ENCODE measurements around the gene NEDD4.
A peak's percentile ranks its signal among the peaks of the same experiment; 100 is the strongest.
"Not testable (repeated sequence)": the region's sequence is repeated elsewhere in the genome, so short reads cannot be mapped to it uniquely, and the experiment has no call there.

NEDD4 gene

DNA sequence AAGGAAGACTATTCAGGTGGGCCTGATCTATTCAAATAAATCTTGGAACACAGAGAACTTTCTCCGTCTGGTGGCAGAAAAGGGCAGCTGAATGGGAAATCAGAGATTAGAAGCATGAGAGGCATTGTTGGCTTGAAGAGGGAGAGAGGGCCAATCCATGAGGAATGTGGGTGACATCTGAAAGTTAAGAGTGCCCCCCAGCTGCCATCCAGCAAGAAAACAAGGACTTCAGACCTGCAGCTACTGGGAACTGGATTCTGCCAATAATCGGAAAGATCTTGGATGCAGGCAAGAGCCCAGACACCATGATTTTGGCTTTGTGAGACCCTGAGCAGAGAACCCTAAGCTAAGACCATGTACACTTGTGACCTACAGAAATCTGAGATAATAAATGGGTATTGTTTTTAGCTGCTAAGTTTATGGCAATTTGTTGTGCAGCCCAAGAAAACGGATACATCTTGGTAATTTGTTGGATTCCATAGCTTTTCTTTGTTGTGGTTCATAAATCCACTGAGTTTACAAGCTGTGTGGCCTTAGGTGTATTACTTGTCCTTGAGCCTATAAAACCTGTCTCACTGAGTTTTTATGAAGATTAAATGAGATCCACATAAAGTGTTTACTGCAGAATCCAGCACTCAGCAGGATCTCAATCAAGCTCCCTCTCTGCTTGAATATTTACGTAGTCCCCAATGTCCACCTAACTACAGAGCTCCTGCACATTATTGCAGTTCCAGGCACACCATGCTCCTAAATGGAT is 168.4 kb downstream of the NEDD4 start:
- no peak for DNase-seq (ENCODE audit: low spot score)

DNA sequence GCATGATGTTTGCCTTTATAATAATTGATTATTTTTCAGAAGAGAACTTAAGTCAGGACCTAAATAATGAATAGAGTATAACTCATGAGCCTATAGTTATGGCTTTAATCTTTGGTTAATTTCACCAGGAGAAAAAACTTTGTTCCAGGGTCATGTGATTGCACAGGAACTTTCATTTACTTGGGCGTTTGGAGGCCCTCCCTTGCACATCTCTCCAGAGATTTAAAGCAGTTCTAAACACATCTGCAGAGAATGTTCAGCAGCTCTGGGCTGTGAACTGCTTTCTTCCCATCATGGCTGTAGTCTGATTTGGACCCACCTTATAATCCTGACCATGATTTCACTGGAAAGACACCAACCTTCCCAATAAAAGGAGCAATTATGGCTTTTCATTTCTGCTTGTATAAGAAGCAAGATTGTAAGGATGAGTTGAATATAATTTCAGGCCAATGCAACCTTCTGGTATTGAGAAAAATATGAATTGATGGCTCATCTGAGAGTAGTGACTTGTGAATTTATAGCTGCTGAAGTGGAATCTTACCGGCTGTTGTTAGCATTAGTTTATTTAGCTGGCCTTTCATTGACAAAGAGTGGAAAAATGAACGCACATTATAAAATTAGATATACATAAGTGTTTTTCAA is 169.6 kb downstream of the NEDD4 start:
- no peak for DNase-seq (ENCODE audit: low spot score)

DNA sequence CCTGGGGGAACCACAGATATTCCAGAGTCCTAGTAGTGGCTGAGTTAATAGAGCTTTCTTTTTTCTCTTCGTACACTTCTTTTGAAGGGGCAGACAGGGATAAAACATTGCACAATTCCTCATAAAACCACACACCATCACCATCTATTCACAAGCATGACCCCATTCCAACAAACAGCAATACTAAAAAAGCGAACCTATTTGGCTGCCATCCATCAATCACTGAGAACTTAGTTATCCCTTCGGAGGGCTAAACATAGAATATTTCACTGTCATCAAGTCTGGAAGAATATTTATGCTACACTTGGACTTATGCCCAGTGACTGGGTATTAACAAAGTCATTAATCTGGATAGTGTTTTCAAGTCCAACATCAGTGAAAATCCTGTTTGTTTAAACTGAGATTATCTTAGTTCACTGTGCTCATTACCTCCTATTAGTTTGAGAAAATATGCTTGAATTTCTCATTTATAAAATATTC is 170.2 kb downstream of the NEDD4 start:
- DNase-seq (ENCODE audit: low spot score) = peak; percentile 33

DNA sequence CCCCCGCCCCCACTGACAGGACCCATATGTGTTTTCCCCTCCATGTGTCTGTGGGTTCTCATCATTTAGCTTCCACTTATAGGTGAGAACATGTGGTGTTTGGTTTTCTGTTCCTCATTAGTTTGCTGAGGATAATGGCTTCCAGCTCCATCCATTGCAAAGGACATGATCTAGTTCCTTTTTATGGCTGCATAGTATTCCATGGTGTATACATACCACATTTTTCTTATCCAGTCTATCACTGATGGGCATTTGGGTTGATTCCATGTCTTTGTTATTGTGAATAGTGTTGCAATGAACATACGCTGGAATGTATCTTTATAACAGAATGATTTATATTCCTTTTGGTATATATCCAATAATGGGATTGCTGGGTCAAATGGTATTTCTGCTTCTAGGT is 171.7 kb downstream of the NEDD4 start:
- DNase-seq (ENCODE audit: low spot score) = not testable (repeated sequence)

DNA sequence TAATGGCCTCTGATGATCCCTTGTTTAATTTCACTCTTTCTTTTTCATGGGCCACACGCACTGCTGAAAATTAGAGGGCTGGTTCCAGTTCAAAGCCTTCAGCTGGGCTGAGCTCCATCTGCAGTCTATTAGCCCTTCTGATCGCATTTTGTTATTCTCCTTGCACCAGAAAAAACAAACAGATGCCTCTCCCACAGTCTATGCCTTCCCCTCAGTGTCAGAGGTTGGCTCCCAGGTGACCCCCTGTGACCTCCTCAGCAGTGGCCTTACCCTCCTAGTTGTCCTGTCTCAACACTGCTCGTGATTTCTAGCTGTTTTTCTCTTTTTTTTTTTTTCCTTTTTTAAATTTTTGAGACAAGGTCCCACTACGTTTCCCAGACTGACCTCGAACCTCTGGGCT is 173.4 kb downstream of the NEDD4 start:
- no peak for DNase-seq (ENCODE audit: low spot score)

DNA sequence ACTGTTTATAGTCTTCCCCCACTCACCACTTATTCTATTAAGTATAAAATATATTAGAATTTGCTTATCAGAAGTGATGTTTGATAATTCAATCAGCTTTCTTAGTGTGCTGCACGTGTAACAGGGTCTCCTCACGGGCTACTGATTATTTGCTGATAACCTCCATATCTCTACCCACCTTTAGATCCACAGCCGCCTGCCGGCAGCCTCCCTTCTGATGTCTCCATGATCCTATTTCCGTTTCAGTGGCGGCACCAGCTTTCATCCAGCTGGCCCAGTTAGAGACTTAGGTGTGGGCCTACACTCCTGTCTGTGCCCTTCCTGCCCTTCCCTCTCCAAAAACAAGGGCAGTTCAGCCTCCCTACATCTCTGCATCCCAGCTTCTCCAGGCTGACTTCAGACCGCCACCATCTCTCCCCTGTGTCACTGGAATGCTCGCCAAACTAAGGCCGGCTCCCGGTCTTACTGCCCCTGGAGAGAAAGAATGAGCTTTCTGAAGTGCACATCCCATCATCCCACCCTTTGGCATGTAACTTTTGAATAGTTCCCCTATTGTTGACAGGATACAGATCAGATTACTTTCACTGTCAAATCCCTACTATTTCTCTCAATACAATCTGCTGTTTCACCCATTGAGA is 173.9 kb downstream of the NEDD4 start:
- no peak for DNase-seq (ENCODE audit: low spot score)

DNA sequence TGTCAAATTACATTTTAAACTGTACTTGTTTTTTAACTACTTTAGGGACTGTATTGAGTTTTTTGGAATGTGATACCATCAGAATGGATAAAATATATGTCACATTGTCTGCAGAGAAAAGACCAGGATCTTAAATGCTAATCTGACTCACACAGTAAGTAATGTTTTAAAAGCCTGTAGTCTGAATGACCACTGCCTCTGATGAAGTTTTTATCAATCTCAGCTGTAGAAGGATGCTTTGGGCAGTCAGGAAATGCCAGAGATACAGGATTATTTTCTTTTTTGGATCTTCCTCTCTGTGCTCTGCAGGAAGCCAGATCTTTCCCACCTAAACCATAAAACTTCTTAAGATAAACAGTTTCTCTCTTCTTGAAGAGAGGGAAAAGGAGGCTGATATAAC is 177.4 kb downstream of the NEDD4 start:
- DNase-seq (ENCODE audit: low spot score) = no peak

DNA sequence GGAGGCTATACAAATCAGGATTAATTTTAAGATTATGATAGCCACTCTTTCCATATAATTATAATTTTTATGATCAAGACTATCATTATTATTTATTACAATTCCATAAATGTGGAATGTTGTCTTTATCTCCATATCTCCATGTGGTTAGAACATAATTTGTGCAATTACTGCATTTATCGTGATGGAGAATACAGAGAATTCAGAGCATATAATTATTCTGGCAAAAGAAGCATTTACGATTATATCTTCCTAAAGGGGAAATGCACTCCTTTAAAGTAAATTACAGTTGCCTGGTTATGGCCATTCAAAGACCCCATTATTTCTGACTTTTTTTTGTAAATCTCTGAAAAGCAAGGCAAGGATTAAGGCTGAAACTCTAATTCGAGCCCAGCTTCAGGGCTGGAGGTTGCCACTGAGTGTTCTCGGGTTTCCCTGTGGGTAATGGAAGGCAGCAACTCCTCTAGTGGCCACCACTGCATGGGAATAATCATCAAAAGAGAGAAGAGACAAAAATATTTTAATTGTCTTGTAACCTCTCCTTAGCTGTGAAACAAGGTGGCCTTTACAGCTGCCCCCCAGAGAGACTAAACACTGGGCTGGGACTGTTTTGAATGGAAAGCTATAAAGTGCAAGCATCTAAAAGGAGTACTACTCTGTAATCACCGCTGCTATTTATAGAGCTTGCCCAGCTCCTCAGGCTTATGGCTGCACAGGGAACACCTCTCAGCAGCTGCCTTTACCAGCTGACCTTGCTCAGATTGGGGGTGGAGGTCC is 190.6 kb downstream of the NEDD4 start:
- DNase-seq (ENCODE audit: low spot score) = no peak

DNA sequence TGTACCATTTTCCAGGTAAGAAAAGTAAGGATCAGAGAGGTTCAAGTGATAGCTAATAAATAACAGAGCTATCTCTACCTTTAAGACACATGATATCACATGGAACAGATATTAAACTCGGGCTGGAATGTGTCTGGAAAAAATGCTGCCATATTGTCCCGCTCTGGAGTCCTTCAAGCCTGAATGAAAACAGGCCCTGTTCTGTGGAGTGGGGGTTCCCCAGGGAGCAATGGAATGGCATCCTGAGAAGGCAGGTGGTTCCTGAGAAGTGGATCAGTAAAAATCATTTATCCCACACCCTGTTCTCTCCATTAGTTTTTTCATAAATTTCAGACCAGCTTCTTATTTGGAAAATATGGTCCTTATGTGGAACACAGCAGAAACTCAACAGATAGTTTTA is 193.2 kb downstream of the NEDD4 start:
- no peak for DNase-seq (ENCODE audit: low spot score)

DNA sequence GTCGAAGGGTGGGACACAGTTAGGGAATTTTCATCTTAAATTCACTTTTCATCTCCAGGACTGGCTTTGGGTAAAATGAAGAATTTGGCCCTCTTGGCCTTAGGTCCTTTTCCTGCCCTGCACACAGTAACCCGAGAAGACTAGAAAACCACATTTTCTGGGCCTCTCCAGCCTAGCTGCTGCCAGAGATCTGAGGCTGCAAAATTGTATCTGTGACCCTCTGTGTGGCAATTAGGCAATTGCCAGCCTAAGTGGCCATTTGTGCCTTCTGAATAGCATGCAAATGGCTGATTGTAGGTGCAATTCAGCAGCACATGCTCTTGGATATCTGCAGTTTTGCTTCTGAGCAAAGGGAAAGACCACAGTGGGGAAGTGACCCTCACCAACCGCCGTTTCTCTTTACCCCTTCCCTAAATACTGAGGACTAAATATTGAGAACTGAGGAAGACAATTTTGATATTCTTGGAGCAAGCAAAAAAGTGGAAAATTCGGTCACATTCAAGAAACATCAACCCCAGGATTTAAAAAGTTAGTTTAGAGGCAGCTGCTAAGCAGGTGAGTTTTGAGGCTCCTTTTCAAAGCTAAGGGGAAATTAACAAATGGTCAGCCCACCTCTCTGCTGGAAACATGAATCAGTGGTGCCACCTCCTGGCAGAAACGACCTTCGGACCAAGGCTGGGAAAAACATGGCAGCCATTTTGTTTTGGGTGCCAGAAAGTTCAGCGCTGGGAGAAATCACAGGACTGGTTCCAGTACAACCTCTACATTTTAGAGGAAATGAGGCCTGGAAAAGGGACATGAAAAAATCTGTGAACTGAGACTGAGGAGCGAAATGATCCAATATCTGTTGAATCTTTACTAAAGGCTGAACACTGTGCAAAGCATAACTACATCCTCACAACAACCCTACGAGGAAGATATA is 193.9 kb downstream of the NEDD4 start:
- DNase-seq (ENCODE audit: low spot score) = peak; percentile 60

DNA sequence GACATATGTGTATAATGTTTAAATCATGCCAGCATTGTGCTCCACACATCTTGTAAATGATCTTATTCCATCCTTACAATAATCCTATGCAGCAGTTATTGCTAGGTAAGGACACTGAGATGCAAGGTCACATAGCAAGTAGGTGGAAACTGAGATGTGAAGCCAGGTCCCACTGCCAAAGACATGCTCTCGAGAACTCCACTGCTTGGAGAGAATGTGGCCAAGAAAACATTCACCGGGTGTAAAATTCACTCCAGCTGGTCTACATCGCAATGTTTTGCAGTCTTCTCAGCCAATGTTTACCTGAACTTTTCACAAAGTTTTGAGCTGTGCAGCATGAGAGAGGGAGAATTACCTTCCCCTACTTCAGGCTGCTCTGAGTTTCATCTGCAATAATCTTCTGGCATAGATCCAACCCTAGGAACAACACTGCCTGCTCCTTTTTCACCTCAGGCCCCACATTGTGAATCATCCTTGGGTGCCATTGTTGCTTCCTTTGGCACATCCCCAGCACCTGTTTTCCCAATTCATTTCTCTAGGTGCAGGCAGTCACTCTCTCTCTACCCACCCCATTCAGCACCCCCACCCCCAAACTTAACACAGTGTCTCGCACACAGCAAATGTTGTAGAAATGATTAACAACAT is 197.0 kb downstream of the NEDD4 start:
- DNase-seq (ENCODE audit: low spot score) = peak; percentile 65

DNA sequence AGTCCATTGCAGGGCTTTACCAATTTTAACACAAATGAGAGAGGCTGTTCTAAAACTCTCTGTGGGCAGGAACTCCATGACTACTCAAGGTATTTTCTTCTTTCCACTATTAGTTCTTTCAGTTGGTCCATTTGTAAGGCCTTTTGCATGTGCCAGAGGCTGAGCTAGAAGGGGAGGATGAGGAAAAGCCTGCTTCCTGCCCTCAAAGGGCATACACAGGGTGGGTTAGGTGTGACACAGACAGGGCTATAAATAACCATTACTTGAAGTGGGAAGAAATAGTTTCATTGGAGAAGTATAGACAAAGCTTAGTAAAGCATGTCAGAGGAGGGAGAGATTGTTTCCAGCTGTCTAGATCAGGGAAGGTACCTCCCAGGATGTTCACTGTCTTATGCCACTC is 198.4 kb downstream of the NEDD4 start:
- no peak for DNase-seq (ENCODE audit: low spot score)

DNA sequence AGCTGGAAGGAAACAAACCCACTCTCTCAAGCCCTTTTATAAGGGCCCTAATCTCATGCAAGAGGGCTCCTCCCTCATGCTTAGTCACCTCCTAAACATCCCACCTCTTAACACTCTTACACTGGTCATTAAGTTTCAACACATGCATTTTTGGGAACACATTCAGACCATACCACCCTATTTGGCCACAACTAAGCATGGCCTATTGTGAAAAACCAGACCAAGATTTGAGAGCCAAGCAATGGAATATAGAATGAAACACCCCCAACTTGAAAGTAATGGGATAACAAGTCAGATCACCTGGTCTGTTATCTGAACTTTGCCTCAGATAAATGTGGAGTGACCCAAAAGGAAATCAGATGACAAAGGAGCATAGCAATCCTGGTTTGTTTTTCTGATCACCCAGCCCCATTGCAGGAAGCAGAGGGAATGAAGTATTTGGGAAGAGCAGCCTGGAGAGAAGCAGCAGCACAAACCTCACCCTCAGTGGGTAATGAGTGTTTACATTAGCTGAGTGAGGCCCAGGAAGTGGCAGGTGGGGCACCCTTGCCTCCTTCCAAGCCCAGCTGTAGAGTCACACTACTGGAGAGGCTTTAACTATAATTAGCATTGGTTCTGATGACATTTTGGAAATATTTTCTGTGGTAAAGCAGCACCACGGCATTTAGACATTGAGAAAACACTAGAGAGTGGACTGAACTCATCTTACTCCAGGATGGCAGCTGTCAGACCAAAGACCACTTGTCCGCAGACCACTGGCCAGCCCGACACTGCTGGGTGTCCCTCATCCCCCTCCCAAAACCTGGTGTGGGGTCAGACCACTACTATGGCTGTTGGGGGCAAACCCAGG is 201.6 kb downstream of the NEDD4 start:
- DNase-seq (ENCODE audit: low spot score) = peak; percentile 82

DNA sequence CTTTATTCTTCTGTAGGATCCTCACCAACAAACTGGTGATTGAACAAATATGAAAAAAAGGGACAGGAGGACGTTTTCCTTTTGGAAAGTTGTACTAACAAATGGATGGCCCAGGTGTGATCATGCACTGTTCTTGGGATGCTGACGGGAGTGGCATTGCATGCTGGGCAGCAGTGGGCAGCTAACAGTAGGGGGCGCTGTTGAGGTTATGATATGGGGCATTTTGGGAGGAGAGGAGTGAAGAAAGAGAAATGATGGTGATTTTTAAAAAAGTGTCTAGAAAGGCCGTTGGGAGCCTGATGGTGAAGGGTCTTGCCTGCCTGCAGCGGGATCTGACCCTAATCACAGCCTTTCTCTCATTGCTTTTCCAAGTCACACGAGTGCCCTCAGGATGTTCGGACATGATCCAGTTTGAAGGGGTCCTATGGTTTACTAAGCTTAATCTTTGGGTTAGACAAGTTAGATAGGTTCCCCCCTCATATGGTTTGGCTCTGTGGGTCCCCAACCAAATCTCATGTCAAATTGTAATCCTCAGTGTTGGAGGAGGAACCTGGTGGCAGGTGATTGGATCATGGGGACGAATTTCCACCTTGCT is 204.2 kb downstream of the NEDD4 start:
- no peak for DNase-seq (ENCODE audit: low spot score)

DNA sequence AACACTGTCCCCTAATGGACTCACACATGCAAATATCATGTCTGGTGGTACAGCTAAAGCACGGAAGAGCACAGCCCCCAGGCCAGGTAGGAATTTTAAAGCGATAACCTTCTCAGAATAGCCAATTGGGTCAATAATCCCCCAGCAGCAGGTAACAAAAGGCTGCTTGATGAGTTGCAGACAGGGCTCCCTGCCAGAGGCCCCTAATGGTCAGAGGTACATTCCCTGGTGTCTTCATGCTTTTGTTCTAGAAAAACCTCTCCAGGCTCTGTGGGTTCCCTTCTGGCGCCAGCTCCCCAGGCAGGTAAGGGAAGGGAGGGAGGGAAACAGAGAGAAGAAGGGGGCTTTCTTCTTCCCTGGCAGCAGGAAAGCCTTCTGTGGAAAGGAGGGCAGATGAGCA is 207.1 kb downstream of the NEDD4 start:
- no peak for DNase-seq (ENCODE audit: low spot score)

DNA sequence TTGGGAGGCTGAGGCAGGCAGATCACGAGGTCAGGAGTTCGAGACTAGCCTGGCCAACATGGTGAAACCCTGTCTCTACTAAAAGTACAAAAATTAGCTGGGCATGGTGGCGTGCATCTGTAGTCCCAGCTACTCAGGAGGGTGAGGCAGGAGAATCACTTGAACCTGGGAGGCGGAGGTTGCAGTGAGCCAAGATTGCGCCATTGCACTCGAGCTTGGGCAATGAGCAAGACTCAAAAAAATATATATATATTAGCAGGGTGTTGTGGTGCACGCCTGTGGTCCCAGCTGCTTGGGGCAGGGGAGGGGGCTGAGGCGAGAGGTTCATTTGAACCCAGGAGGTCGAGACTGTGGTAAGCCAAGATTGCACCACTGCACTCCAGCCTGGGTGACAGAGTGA is 207.8 kb downstream of the NEDD4 start:
- not testable (repeated sequence) for DNase-seq (ENCODE audit: low spot score)

DNA sequence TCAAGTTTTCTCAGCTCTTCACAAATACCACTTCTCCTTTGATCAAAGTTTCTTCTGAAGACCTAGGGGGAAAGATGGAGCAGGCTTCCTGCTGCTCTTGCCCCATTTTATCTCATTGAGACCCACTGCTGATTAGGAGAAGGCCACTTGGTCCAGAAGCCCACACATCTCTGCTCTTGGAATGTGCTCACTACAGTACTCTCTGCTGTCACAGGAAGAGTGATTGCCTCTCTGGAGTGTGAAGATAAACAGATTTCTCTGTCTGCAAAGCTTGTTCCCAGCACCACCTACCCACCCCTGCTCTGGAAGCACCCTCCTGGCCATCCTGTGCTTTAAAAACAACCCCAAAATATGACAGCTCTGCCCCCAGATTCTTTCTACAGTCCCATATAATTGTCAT is 209.1 kb downstream of the NEDD4 start:
- no peak for DNase-seq (ENCODE audit: low spot score)

DNA sequence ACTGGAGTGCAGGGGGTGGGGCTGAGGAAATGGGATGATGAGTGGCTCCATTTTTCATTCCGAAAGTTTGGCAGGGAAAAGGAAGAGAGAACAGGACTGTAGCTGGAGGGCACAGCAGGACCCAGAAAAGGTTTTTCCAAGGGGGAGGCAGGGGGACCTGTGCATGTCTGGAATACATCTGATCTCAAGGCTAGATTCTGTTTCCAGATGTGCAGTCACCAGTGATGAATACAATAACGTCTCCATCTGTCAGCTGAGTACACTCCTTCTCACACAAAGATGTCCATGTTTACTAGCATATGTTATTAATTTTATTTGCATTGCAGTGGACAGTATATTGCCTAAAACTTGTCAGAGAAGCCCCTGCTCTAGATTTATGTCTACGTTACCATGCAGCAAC is 210.5 kb downstream of the NEDD4 start:
- DNase-seq (ENCODE audit: low spot score) = no peak

DNA sequence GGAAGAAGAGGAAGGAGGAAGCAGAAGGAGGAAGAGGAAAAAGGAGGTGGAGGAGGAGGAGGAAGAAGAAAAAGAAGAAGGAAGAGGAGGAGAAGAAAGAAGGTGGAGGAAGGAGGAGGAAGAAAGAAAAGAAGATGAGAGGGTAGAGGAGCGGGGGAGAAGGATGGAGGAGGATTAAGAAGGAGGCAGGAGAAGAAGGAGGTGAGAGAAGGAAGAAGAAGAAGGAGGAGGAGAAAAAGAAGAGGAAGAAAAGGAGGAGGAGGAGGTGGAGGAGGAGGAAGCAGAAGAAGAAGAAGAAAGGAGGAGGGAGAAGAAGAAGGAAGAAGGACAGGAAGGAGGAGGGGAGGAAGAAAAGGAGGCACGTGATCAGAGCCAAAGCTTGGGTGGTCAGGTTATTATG is 213.1 kb downstream of the NEDD4 start:
- no peak for DNase-seq (ENCODE audit: low spot score)

DNA sequence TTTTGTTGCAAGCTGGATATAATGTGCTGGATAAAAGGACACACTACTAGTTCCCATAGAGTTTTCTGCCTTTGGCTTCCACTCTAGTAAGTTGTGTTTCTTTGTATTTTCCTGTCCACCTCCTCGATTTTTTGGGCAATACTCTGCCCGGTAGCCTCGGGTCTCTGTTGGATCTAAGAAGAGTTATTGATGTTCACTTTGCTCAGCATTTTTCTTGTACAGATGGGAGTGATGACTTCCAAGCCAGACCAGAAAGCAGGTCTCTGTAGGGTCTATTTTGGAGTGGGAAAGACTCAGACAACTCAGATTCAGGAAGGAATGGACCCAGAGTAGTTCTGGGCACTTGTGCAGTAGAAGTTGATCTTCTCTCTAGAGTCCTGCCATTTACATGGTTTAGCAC is 214.5 kb downstream of the NEDD4 start:
- no peak for DNase-seq (ENCODE audit: low spot score)
